Loucy (cell line): ENCODE data around the gene ZNF385D.

ENCODE experiments used
- H2AFZ ChIP-seq: fragments of 200-600 bp; sonication (generic); 2 replicates; pipeline ENCODE4 v1.6.0; 2016; ENCODE audit warnings: antibody characterized with exemption, mild to moderate bottlenecking, low read length, moderate library complexity
- H3F3A ChIP-seq: fragments of 200-600 bp; 2 replicates; pipeline ENCODE4 v1.6.0; 2016; ENCODE audit warnings: antibody characterized with exemption, low read depth, mild to moderate bottlenecking
- H3K27me3 ChIP-seq: fragments of 200-600 bp; sonication (generic); 2 replicates; pipeline ENCODE4 v1.6.1; 2014; ENCODE audit warnings: low read length, mild to moderate bottlenecking; ENCODE audit not compliant: insufficient read depth, poor library complexity, severe bottlenecking
- H3K36me3 ChIP-seq: fragments of 200-600 bp; sonication (generic); 2 replicates; pipeline ENCODE4 v1.6.1; 2016; ENCODE audit warnings: low read length; ENCODE audit not compliant: insufficient read depth
- H3K4me1 ChIP-seq: fragments of 200-600 bp; sonication (generic); 2 replicates; pipeline ENCODE4 v1.5.1; 2014; ENCODE audit warnings: low read length, mild to moderate bottlenecking; ENCODE audit not compliant: insufficient read depth, poor library complexity, severe bottlenecking
- H3K4me2 ChIP-seq: fragments of 200-600 bp; sonication (generic); 2 replicates; pipeline ENCODE4 v1.6.0; 2014; ENCODE audit warnings: antibody characterized with exemption, low read length, low read depth, mild to moderate bottlenecking; ENCODE audit not compliant: poor library complexity, severe bottlenecking
- H3K4me3 ChIP-seq: fragments of 200-600 bp; sonication (generic); 2 replicates; pipeline ENCODE4 v1.5.1; 2014; ENCODE audit warnings: low read length, mild to moderate bottlenecking, mixed read lengths; ENCODE audit not compliant: poor library complexity, severe bottlenecking
- H3K79me2 ChIP-seq: fragments of 200-600 bp; sonication (generic); 2 replicates; pipeline ENCODE4 v1.6.1; 2014; ENCODE audit warnings: low read length; ENCODE audit not compliant: insufficient read depth
- H3K9ac ChIP-seq: fragments of 200-600 bp; sonication (generic); 2 replicates; pipeline ENCODE4 v1.6.0; 2014; ENCODE audit warnings: mild to moderate bottlenecking, low read depth, low read length, moderate library complexity; ENCODE audit not compliant: poor library complexity, severe bottlenecking
- H3K9me2 ChIP-seq: fragments of 200-600 bp; sonication (generic); replicated peaks from 2 replicates; pipeline ENCODE4 v1.6.1; 2016; ENCODE audit warnings: low read depth, low read length, mixed read lengths
- H3K9me3 ChIP-seq: fragments of 200-600 bp; sonication (generic); 2 replicates; pipeline ENCODE4 v1.6.1; 2014; ENCODE audit warnings: mild to moderate bottlenecking, antibody characterized with exemption, low read length, low read depth; ENCODE audit not compliant: insufficient read depth
- H4K20me1 ChIP-seq: fragments of 200-600 bp; sonication (generic); 2 replicates; pipeline ENCODE4 v1.6.0; 2014; ENCODE audit warnings: antibody characterized with exemption, low read length, mild to moderate bottlenecking; ENCODE audit not compliant: insufficient read depth, poor library complexity, severe bottlenecking
- EZH2phosphoT487 ChIP-seq: fragments of 200-600 bp; IDR thresholded peaks from 2 replicates; pipeline ENCODE4 v1.6.1; 2018; ENCODE audit warnings: antibody characterized with exemption, mild to moderate bottlenecking, moderate library complexity, borderline replicate concordance
- TF ChIP-seq, protein P1 (sequence below): fragments of 200-600 bp; sonication (generic); conservative IDR thresholded peaks from 2 replicates; pipeline ENCODE4 v1.5.1; 2014; ENCODE audit warnings: mild to moderate bottlenecking, antibody characterized with exemption, low read length

The ZNF385D gene

DNA sequence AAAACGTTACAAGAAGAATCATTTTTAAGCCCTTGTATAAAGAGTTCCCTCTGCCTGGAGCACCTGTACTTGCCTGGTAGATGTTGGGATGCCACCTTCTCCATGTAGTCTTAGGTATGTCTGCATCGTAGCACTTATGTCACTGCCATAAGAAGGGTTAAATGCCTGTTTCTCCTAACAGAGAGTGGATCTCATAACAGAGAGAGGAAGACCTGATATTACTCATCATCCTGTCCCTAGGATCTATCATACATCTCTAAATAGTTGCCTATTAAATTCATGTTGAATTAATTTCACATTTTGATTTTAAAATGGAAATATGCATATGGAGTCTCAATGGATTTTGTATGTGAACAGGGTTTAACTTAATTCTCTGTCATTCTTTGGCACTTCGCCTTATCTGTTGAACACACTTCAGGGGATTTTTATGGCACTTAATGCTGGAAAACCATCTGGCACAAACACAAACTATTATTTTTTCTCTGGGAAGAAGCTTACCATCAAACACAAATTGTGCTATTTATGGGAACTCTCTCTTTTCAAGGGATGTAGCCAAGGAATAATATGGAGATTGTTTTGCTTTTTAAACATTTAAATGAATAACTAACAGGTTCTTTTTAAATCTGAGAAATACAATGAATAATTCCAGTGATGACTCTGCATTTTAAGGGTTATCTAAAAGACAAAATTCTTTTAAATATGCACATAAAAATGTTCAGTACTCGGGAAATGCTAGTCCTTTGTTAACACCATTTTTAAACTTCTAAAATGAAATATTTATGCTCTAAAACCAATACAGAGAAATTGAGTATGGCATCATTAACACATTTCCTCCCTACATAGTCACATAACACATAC, 230.7 kb downstream of the ZNF385D start:
- no peaks in the 10 kb centered on the region for H3K36me3 ChIP-seq
- H3K4me2 ChIP-seq, result no peak overlapping the region
- no peaks in the 10 kb centered on the region for H3F3A ChIP-seq
- no peak overlapping the region for H2AFZ ChIP-seq
- H3K9me2 ChIP-seq, result no peaks in the 10 kb centered on the region
- no peak overlapping the region for H3K4me3 ChIP-seq
- no peaks in the 10 kb centered on the region for H3K79me2 ChIP-seq
- no peaks in the 10 kb centered on the region for H3K9me3 ChIP-seq
- H4K20me1 ChIP-seq, result no peaks in the 10 kb centered on the region
- TF ChIP-seq EZH2phosphoT487, result no peak
- TF ChIP-seq, protein P1, sequence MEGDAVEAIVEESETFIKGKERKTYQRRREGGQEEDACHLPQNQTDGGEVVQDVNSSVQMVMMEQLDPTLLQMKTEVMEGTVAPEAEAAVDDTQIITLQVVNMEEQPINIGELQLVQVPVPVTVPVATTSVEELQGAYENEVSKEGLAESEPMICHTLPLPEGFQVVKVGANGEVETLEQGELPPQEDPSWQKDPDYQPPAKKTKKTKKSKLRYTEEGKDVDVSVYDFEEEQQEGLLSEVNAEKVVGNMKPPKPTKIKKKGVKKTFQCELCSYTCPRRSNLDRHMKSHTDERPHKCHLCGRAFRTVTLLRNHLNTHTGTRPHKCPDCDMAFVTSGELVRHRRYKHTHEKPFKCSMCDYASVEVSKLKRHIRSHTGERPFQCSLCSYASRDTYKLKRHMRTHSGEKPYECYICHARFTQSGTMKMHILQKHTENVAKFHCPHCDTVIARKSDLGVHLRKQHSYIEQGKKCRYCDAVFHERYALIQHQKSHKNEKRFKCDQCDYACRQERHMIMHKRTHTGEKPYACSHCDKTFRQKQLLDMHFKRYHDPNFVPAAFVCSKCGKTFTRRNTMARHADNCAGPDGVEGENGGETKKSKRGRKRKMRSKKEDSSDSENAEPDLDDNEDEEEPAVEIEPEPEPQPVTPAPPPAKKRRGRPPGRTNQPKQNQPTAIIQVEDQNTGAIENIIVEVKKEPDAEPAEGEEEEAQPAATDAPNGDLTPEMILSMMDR, result no peak
- H3K27me3 ChIP-seq, result no peaks in the 10 kb centered on the region
- no peak overlapping the region for H3K9ac ChIP-seq
- H3K4me1 ChIP-seq, result no peaks in the 10 kb centered on the region

DNA sequence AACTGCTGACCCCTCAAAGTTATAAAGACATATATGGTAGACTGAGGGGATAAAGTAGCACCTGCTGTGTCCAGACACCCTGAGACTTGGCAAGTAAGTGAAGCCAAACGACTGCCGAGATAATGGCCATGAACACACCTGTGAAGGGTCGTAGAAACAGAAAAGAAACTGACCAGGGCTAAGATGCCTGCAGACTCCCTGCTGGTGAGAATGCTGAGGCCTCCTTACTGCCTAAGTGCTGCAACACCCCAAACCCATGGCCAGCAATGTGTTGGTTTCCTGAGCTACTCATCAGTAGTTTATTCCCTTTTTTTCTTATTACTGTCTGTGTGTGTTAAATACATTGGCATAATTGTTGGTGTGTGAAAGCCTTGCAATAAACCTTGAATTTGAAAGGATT, 233.8 kb downstream of the ZNF385D start:
- no peaks in the 10 kb centered on the region for H3K36me3 ChIP-seq
- no peaks in the 10 kb centered on the region for H3K9me3 ChIP-seq
- H3K4me3 ChIP-seq, result no peak overlapping the region
- H2AFZ ChIP-seq, result no peak overlapping the region
- TF ChIP-seq, protein P1, result no peak
- TF ChIP-seq EZH2phosphoT487, result no peak
- H3K9ac ChIP-seq, result no peak overlapping the region
- H3F3A ChIP-seq, result no peaks in the 10 kb centered on the region
- no peaks in the 10 kb centered on the region for H3K79me2 ChIP-seq
- H3K4me1 ChIP-seq, result no peaks in the 10 kb centered on the region
- H3K27me3 ChIP-seq, result no peaks in the 10 kb centered on the region
- H3K9me2 ChIP-seq, result no peaks in the 10 kb centered on the region
- H3K4me2 ChIP-seq, result no peak overlapping the region
- H4K20me1 ChIP-seq, result no peaks in the 10 kb centered on the region

DNA sequence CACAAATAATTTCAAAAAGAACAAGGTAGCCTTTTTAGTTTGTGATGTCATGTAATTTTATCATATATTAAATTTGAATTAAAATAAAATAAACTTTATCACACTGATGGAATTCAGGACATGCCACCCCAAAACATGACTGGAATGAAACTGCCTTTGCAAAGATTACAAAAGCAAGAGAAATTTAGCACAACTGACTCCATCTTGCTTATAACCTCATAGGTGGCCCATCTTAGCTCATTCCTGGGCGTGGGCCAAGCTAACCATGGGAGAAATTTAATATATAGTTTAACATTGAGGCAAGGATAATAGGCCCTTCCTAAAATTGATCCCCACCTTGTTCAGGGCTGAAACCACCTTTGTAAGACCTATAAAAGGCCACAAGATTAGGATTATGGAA, 235.6 kb downstream of the ZNF385D start:
- Histone ChIP-seq H4K20me1 (no peaks in the 10 kb centered on the region), H3K9me3 (no peaks in the 10 kb centered on the region), H3K4me3 (no peak overlapping the region), H3K4me2 (no peak overlapping the region), H3F3A (no peaks in the 10 kb centered on the region), H2AFZ (no peak overlapping the region), H3K27me3 (no peaks in the 10 kb centered on the region), H3K79me2 (no peaks in the 10 kb centered on the region), H3K4me1 (no peaks in the 10 kb centered on the region), H3K9me2 (no peaks in the 10 kb centered on the region), H3K9ac (no peak overlapping the region), H3K36me3 (no peaks in the 10 kb centered on the region)
- TF ChIP-seq, protein P1, result no peak
- no peak for TF ChIP-seq EZH2phosphoT487
